IMR-90 (cell line): ENCODE data around the gene DIPK1A. TPM values are rescaled to one million over a fixed set of nuclear protein-coding genes. Genes with fewer than 3 reads are reported as not detected.

Source experiments
- ATAC-seq: fragments of 200-7000 bp; cut with Tn5 transposase; 2 replicates; pipeline ENCODE4 v1.9.1; 2020; ENCODE audit warnings: low read depth, mild to moderate bottlenecking, moderate library complexity
- BruUV-seq: library from RNA; stranded (reverse); fragments of 400-500 nt; replicated peaks from 2 replicates; lab custom pipeline; 2021; lab: Mats Ljungman, UMichigan
- CTCF ChIA-PET: fragments of 300-600 bp; formaldehyde crosslinking; extraction: SDS; loops from one replicate; lab custom pipeline; 2021; ENCODE audit warnings: antibody characterized with exemption; lab: Yijun Ruan, JAX
- POLR2A ChIA-PET: fragments of 300-600 bp; sonication (Branson Sonifier 250); formaldehyde crosslinking; loops from one replicate; lab custom pipeline; 2022; ENCODE audit warnings: antibody characterized with exemption; ENCODE audit not compliant: unreplicated experiment; lab: Charles Lee
- DNase-seq: peaks from one replicate; pipeline ENCODE4 v3.0.0; 2013
- H2AFZ ChIP-seq: replicated peaks from 2 replicates; pipeline ENCODE3; 2013; ENCODE audit warnings: low read length, mild to moderate bottlenecking; ENCODE audit not compliant: poor library complexity
- H2AK5ac ChIP-seq: 2 replicates; pipeline ENCODE4 v1.6.1; 2013; ENCODE audit warnings: low read depth, low read length, inconsistent platforms
- H2AK9ac ChIP-seq: replicated peaks from 2 replicates; pipeline ENCODE3; 2013; ENCODE audit warnings: mild to moderate bottlenecking, low read depth, low read length, moderate library complexity; ENCODE audit not compliant: poor library complexity
- H2BK120ac ChIP-seq: 2 replicates; pipeline ENCODE4 v1.6.1; 2013; ENCODE audit warnings: low read depth, low read length, inconsistent platforms
- H2BK15ac ChIP-seq: 3 replicates; pipeline ENCODE4 v1.6.1; 2013; ENCODE audit warnings: low read depth, low read length, inconsistent platforms
- H2BK20ac ChIP-seq: 2 replicates; pipeline ENCODE4 v1.6.1; 2013; ENCODE audit warnings: low read depth, mild to moderate bottlenecking, inconsistent platforms, low read length, moderate library complexity
- H2BK5ac ChIP-seq: 2 replicates; pipeline ENCODE4 v1.6.1; 2013; ENCODE audit warnings: mild to moderate bottlenecking, low read depth, low read length, inconsistent platforms; ENCODE audit not compliant: poor library complexity, severe bottlenecking
- H3K14ac ChIP-seq: replicated peaks from 2 replicates; pipeline ENCODE4 v1.6.1; 2013; ENCODE audit warnings: low read depth, low read length, inconsistent platforms
- H3K18ac ChIP-seq: 2 replicates; pipeline ENCODE4 v1.6.1; 2013; ENCODE audit warnings: low read depth, low read length, control low read depth
- H3K23ac ChIP-seq: 2 replicates; pipeline ENCODE4 v1.6.1; 2013; ENCODE audit warnings: low read depth, low read length, inconsistent platforms
- H3K27ac ChIP-seq: 2 replicates; pipeline ENCODE4 v1.5.1; 2013; ENCODE audit warnings: mild to moderate bottlenecking, control low read depth, low read length; ENCODE audit not compliant: insufficient read depth
- H3K27me3 ChIP-seq: 2 replicates; pipeline ENCODE4 v1.6.1; 2013; ENCODE audit warnings: low read length; ENCODE audit not compliant: control insufficient read depth, insufficient read depth
- H3K36me3 ChIP-seq: 2 replicates; pipeline ENCODE4 v1.6.1; 2013; ENCODE audit warnings: low read length, mixed read lengths; ENCODE audit not compliant: control insufficient read depth, insufficient read depth
- H3K4ac ChIP-seq: 2 replicates; pipeline ENCODE4 v1.6.1; 2013; ENCODE audit warnings: low read depth, low read length, inconsistent platforms
- H3K4me1 ChIP-seq: 2 replicates; pipeline ENCODE4 v1.6.1; 2013; ENCODE audit warnings: low read length, mixed read lengths; ENCODE audit not compliant: control insufficient read depth, insufficient read depth
- H3K4me2 ChIP-seq: 2 replicates; pipeline ENCODE4 v1.6.1; 2013; ENCODE audit warnings: low read depth, mild to moderate bottlenecking, control low read depth, low read length, moderate library complexity
- H3K4me3 ChIP-seq: 2 replicates; pipeline ENCODE4 v1.5.1; 2013; ENCODE audit warnings: low read depth, mild to moderate bottlenecking, control low read depth, low read length, moderate library complexity; ENCODE audit not compliant: insufficient read depth
- H3K56ac ChIP-seq: 2 replicates; pipeline ENCODE4 v1.6.1; 2013; ENCODE audit warnings: low read length, inconsistent platforms; ENCODE audit not compliant: insufficient read depth; ENCODE audit errors: extremely low read depth
- H3K79me1 ChIP-seq, 2 experiments: 2 replicates each; pipeline ENCODE4 v1.6.1; 2013; ENCODE audit warnings: low read length in 2 of 2, inconsistent platforms in 1 of 2, low read depth in 1 of 2
- H3K9ac ChIP-seq: 2 replicates; pipeline ENCODE4 v1.6.1; 2013; ENCODE audit warnings: low read depth, low read length, control low read depth
- H3K9me1 ChIP-seq: 2 replicates; pipeline ENCODE4 v1.6.1; 2013; ENCODE audit warnings: low read length, inconsistent platforms; ENCODE audit not compliant: insufficient read depth
- H3K9me3 ChIP-seq: 2 replicates; pipeline ENCODE4 v1.6.1; 2013; ENCODE audit warnings: low read length; ENCODE audit not compliant: control insufficient read depth, insufficient read depth
- H4K20me1 ChIP-seq: 2 replicates; pipeline ENCODE4 v1.6.1; 2013; ENCODE audit warnings: low read length, inconsistent platforms; ENCODE audit not compliant: insufficient read depth
- H4K5ac ChIP-seq: 2 replicates; pipeline ENCODE4 v1.6.1; 2013; ENCODE audit warnings: mild to moderate bottlenecking, low read depth, low read length, control low read depth
- H4K8ac ChIP-seq, 2 experiments: 2 replicates each; pipeline ENCODE4 v1.6.1; 2013; ENCODE audit warnings: low read depth in 2 of 2, low read length in 2 of 2, control low read depth in 1 of 2, inconsistent platforms in 1 of 2
- H4K91ac ChIP-seq: 2 replicates; pipeline ENCODE4 v1.6.1; 2013; ENCODE audit warnings: low read depth, low read length, inconsistent platforms; ENCODE audit not compliant: insufficient read depth
- BHLHE40 ChIP-seq: fragments of 150-350 bp; IDR thresholded peaks from 2 replicates; pipeline ENCODE4 v1.6.1; 2016; ENCODE audit warnings: mild to moderate bottlenecking, low read depth, low read length
- CEBPB ChIP-seq: IDR thresholded peaks from 2 replicates; pipeline ENCODE4 v1.6.1; 2012; ENCODE audit warnings: low read depth, low read length, improper control_type of control experiment
- FOS ChIP-seq: fragments of 150-350 bp; IDR thresholded peaks from 2 replicates; pipeline ENCODE4 v1.6.1; 2016; ENCODE audit warnings: low read depth, low read length
- MAFK ChIP-seq: IDR thresholded peaks from 2 replicates; pipeline ENCODE4 v1.6.1; 2012; ENCODE audit warnings: low read depth, low read length, improper control_type of control experiment
- MAZ ChIP-seq: IDR thresholded peaks from 2 replicates; pipeline ENCODE4 v1.6.1; 2012; ENCODE audit warnings: low read depth, mild to moderate bottlenecking, low read length, improper control_type of control experiment, moderate library complexity, borderline replicate concordance
- MXI1 ChIP-seq: IDR thresholded peaks from 2 replicates; pipeline ENCODE4 v1.6.1; 2012; ENCODE audit warnings: low read depth, mild to moderate bottlenecking, low read length, moderate library complexity, borderline replicate concordance
- POLR2A ChIP-seq: IDR thresholded peaks from 2 replicates; pipeline ENCODE4 v1.6.1; 2012; ENCODE audit warnings: mild to moderate bottlenecking, low read depth, low read length
- RAD21 ChIP-seq: IDR thresholded peaks from 2 replicates; pipeline ENCODE4 v1.6.1; 2012; ENCODE audit warnings: low read length, improper control_type of control experiment
- WGBS, 2 experiments: methylation state at CpG; one replicate each; pipeline versions ENCODE4 v1.1.5 to v1.1.7; 2013; ENCODE audit warnings: missing lambda C conversion rate in 2 of 2; ENCODE audit not compliant: insufficient read length in 1 of 2; ENCODE audit errors: extremely low coverage in 2 of 2; 5-methylcytosine and 5-hydroxymethylcytosine counted together
- dilution Hi-C: fragments of 300-500 bp; cut with HindIII; formaldehyde crosslinking; loops from one replicate; pipeline ENCODE4 v1.14.3; 2018; ENCODE audit warnings: low sequenced_read_pairs; ENCODE audit not compliant: unreplicated experiment
- in situ Hi-C: fragments of 300-500 bp; cut with MboI; formaldehyde crosslinking; loops from 3 replicates; pipeline ENCODE4 v1.14.3; 2019; ENCODE audit warnings: low sequenced_read_pairs, inconsistent platforms, mixed read lengths
- intact Hi-C: fragments of 100-400 bp; cut with micrococcal nuclease; formaldehyde crosslinking; loops from 2 replicates; pipeline ENCODE4 v1.10.0; 2022
- polyA plus RNA-seq, 3 experiments: library from polyadenylated mRNA; depleted of rRNA; stranded (reverse); fragments of >200 nt; gene quantifications; 2 replicates each; pipeline ENCODE4 v1.2.3, GENCODE V29; 2012; ENCODE audit warnings: low replicate concordance in 1 of 3
- total RNA-seq: library from RNA; depleted of rRNA; stranded (reverse); fragments of >200 nt; gene quantifications from 2 replicates; pipeline ENCODE4 v1.2.3, GENCODE V29; 2012
- TF ChIP-seq, protein P1 (sequence below): fragments of 150-350 bp; IDR thresholded peaks from 2 replicates; pipeline ENCODE4 v1.6.1; 2017; ENCODE audit warnings: mild to moderate bottlenecking, antibody characterized with exemption, low read length, low read depth

The DIPK1A gene
- total and polyA plus RNA-seq, 2 of the 4 experiments (the other 2 are of a cell fraction), result 4.7 to 5.7 TPM

DNA sequence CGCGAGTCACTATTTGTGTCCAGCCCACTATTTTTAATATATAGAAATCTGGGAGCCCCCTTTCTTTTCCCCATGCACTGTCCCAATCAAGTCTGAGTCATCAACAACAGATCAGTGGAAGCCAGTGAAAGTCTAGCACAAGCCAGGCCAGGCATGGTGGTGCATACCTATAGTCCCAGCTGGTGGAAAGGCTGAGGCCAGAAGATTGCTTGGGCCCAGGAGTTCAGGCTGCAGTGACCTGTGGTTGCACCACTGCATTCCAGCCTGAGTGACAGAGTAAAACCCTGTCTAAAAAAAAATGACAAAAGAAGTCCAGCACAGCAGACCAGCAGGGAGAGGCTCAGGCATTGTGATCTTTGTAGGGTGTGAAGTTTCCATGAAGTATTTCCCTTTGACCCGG, 138.4 kb downstream of the DIPK1A start:
- H3K18ac ChIP-seq, result no peak overlapping the region
- dilution Hi-C loops (no loop called here), intact Hi-C loops (no loop called here), in situ Hi-C loops (no loop called here)
- H3K4ac ChIP-seq, result no peak overlapping the region
- H3K9me1 ChIP-seq, result no peaks in the 10 kb centered on the region
- no peak overlapping the region for H4K5ac ChIP-seq
- DNase-seq, result peak; percentile 86
- H3K9me3 ChIP-seq, result no peaks in the 10 kb centered on the region
- peak; percentile 62; the same call in 1 of the 2 replicates for TF ChIP-seq CEBPB
- no peak; the same call in 1 of the 2 replicates for TF ChIP-seq BHLHE40
- TF ChIP-seq POLR2A, result no peak
- TF ChIP-seq, protein P1, sequence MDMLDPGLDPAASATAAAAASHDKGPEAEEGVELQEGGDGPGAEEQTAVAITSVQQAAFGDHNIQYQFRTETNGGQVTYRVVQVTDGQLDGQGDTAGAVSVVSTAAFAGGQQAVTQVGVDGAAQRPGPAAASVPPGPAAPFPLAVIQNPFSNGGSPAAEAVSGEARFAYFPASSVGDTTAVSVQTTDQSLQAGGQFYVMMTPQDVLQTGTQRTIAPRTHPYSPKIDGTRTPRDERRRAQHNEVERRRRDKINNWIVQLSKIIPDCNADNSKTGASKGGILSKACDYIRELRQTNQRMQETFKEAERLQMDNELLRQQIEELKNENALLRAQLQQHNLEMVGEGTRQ, result no peak
- no peak for TF ChIP-seq FOS
- TF ChIP-seq MAZ, result no peak
- 0 out of 2 replicates have a peak, but pooled peaks have one; percentile 23 for TF ChIP-seq MXI1
- no peak for TF ChIP-seq MAFK
- no peak for TF ChIP-seq RAD21
- no peak overlapping the region for H4K91ac ChIP-seq
- no peak overlapping the region for H4K8ac ChIP-seq
- no peaks in the 10 kb centered on the region for H3K79me1 ChIP-seq
- no peak overlapping the region for H3K14ac ChIP-seq
- H2BK20ac ChIP-seq, result no peak overlapping the region
- H2AFZ ChIP-seq, result no peak overlapping the region
- H2BK120ac ChIP-seq, result no peak overlapping the region
- no peak overlapping the region for H3K23ac ChIP-seq
- H3K9ac ChIP-seq, result no peak overlapping the region
- H3K4me2 ChIP-seq, result no peak overlapping the region
- no TSS peak for BruUV-seq
- CTCF ChIA-PET, result no interaction called here
- H2AK5ac ChIP-seq, result no peak overlapping the region
- POLR2A ChIA-PET, result interaction anchor here (0.8 kb wide), 1 partner anchor 418 kb away, joined by 10 read pairs; no protein-coding TSS in a partner anchor
- H4K20me1 ChIP-seq, result no peaks in the 10 kb centered on the region
- peak overlapping the region; percentile 30 for H2BK5ac ChIP-seq
- no peaks in the 10 kb centered on the region for H3K27me3 ChIP-seq
- H2BK15ac ChIP-seq, result no peak overlapping the region
- H2AK9ac ChIP-seq, result no peak overlapping the region
- WGBS, 2 experiments, result no CpG with 5 or more reads among the region's 3 CpGs
- H3K4me3 ChIP-seq, result no peak overlapping the region
- H3K36me3 ChIP-seq, result no peaks in the 10 kb centered on the region
- H3K56ac ChIP-seq, result no peak overlapping the region
- ATAC-seq, result peak; percentile 92
- H3K27ac ChIP-seq, result no peak overlapping the region
- H3K4me1 ChIP-seq, result peaks cover 5% of the 10 kb centered on the region; the same call in 1 of the 2 replicates
